KMS-11 (cell line): Measurements from ENCODE around the gene ZNF385A.
"Not testable (repeated sequence)": the region's sequence is repeated elsewhere in the genome, so short reads cannot be mapped to it uniquely, and the experiment has no call there.

Experiments used
- H2AFZ ChIP-seq: fragments of 200-600 bp; sonication (generic); 2 replicates; pipeline ENCODE4 v1.6.1; 2016; ENCODE audit warnings: antibody characterized with exemption, mixed run types, low read depth
- H3K27ac ChIP-seq: fragments of 200-600 bp; sonication (generic); 2 replicates; pipeline ENCODE4 v1.6.1; 2016; ENCODE audit warnings: mild to moderate bottlenecking, mixed run types
- H3K27me3 ChIP-seq: fragments of 200-600 bp; sonication (generic); 2 replicates; pipeline ENCODE4 v1.6.1; 2017; ENCODE audit warnings: mild to moderate bottlenecking, low read depth, mixed run types, moderate library complexity; ENCODE audit not compliant: insufficient read depth
- H3K36me3 ChIP-seq: fragments of 200-600 bp; sonication (generic); 2 replicates; pipeline ENCODE4 v1.6.1; 2017; ENCODE audit warnings: mild to moderate bottlenecking, mixed run types; ENCODE audit not compliant: insufficient read depth
- H3K4me1 ChIP-seq: fragments of 200-600 bp; sonication (generic); 2 replicates; pipeline ENCODE4 v1.6.1; 2016; ENCODE audit warnings: mild to moderate bottlenecking, low read depth, mixed run types; ENCODE audit not compliant: poor library complexity, severe bottlenecking
- H3K4me2 ChIP-seq: fragments of 200-600 bp; sonication (generic); 2 replicates; pipeline ENCODE4 v1.7.0; 2016; ENCODE audit warnings: mild to moderate bottlenecking, mixed run types
- H3K4me3 ChIP-seq: fragments of 200-600 bp; sonication (generic); IDR thresholded peaks from 2 replicates; pipeline ENCODE4 v1.6.1; 2017; ENCODE audit warnings: low read depth, low read length, mixed read lengths; ENCODE audit not compliant: insufficient read depth
- H3K79me2 ChIP-seq: fragments of 200-600 bp; sonication (generic); 2 replicates; pipeline ENCODE4 v1.6.1; 2016; ENCODE audit warnings: low read depth, mixed run types; ENCODE audit not compliant: insufficient read depth
- H3K9ac ChIP-seq: fragments of 200-600 bp; sonication (generic); 2 replicates; pipeline ENCODE4 v1.6.1; 2016; ENCODE audit warnings: mild to moderate bottlenecking, mixed run types
- H4K20me1 ChIP-seq: fragments of 200-600 bp; sonication (generic); 2 replicates; pipeline ENCODE4 v1.6.1; 2016; ENCODE audit warnings: mild to moderate bottlenecking, mixed run types; ENCODE audit not compliant: insufficient read depth
- CTCF ChIP-seq: fragments of 200-600 bp; sonication (generic); conservative IDR thresholded peaks from 2 replicates; pipeline ENCODE4 v1.6.1; 2017; ENCODE audit warnings: low read depth, mild to moderate bottlenecking, antibody characterized with exemption, low read length, moderate library complexity, mixed read lengths

The ZNF385A gene

GRCh38 chr12:54356228-54356627, 28.3 kb downstream of the ZNF385A start:
- TF ChIP-seq CTCF, result no peak
- H4K20me1 ChIP-seq, result no peaks in the 10 kb centered on the region

GRCh38 chr12:54355104-54355815, 29.3 kb downstream of the ZNF385A start:
- H3K36me3 ChIP-seq, result no peaks in the 10 kb centered on the region; the same call in 1 of the 2 replicates
- no peak overlapping the region for H3K27ac ChIP-seq
- H4K20me1 ChIP-seq, result no peaks in the 10 kb centered on the region
- no peak overlapping the region for H3K4me3 ChIP-seq
- H3K9ac ChIP-seq, result no peak overlapping the region
- H3K27me3 ChIP-seq, result no peaks in the 10 kb centered on the region
- no peaks in the 10 kb centered on the region for H3K79me2 ChIP-seq
- peaks cover 19% of the 10 kb centered on the region for H3K4me1 ChIP-seq
- H2AFZ ChIP-seq, result no peak overlapping the region
- TF ChIP-seq CTCF, result no peak
- H3K4me2 ChIP-seq, result no peak overlapping the region

More at GRCh38 chr12:54356228-54356627, 28.3 kb downstream of the ZNF385A start:
- H3K4me3 ChIP-seq, result no peak overlapping the region
- H3K4me2 ChIP-seq, result no peak overlapping the region
- H3K79me2 ChIP-seq, result no peaks in the 10 kb centered on the region
- H3K9ac ChIP-seq, result no peak overlapping the region
- H3K27ac ChIP-seq, result no peak overlapping the region
- peaks cover 4% of the 10 kb centered on the region; the same call in 1 of the 2 replicates for H3K27me3 ChIP-seq
- H3K36me3 ChIP-seq, result no peaks in the 10 kb centered on the region
- peaks cover 23% of the 10 kb centered on the region for H3K4me1 ChIP-seq
- H2AFZ ChIP-seq, result no peak overlapping the region

GRCh38 chr12:54354271-54354670, 30.3 kb downstream of the ZNF385A start:
- not testable (repeated sequence) for H3K27ac ChIP-seq, H3K79me2 ChIP-seq, H3K27me3 ChIP-seq, H2AFZ ChIP-seq, H3K4me3 ChIP-seq, H3K4me2 ChIP-seq, H4K20me1 ChIP-seq, H3K36me3 ChIP-seq, H3K9ac ChIP-seq
- H3K4me1 ChIP-seq, result peaks cover 11% of the 10 kb centered on the region

- Histone ChIP-seq H2AFZ (no peak overlapping the region), H3K4me1 (peaks cover 5% of the 10 kb centered on the region), H3K4me2 (no peak overlapping the region), H3K9ac (no peak overlapping the region), H3K36me3 (peaks cover 2% of the 10 kb centered on the region; the same call in 1 of the 2 replicates), H3K79me2 (no peaks in the 10 kb centered on the region), H3K27ac (no peak overlapping the region), H3K4me3 (no peak overlapping the region), H3K27me3 (no peaks in the 10 kb centered on the region; the same call in 1 of the 2 replicates), H4K20me1 (no peaks in the 10 kb centered on the region)
- no peak for TF ChIP-seq CTCF
Measured at GRCh38 chr12:54352891-54353874, 31.4 kb downstream of the ZNF385A start.
